Measurements from ENCODE around the gene ADH1C.

Gene ADH1C

GRCh38 chr4:99290848-99291786 lies 61.4 kb downstream of the ADH1C start, which contains the start of gene ADH1A:
TSS of gene ADH1A (minus strand) at chr4:99290985. CDS start at chr4:99290914, 71 bp downstream.
- TF ChIP-seq CTCF (IDR thresholded peaks at IDR 0.05): no peak
- Histone ChIP-seq H3K27ac (no peak within 1 kb of the TSS), H3K36me3 (no peaks in the 10 kb centered on the region), H3K27me3 (no peaks in the 10 kb centered on the region), H3K9me3 (no peaks in the 10 kb centered on the region), H3K4me3 (ENCODE audit: low read depth in 1 of 2, low read length in 1 of 2) (no peak within 1 kb of the TSS), H3K4me1 (ENCODE audit: control insufficient read depth in 1 of 2, insufficient read depth in 1 of 2, low read depth in 1 of 2, low read length in 1 of 2) (no peaks in the 10 kb centered on the region)

Data from neutrophil (primary cell).